22Rv1 (cell line): ENCODE measurements around the gene HLA-DOA.

Experiments
- ZFX ChIP-seq: fragments of 450-650 bp; IDR thresholded peaks from 2 replicates; pipeline ENCODE4 v1.6.1; 2017; ENCODE audit warnings: antibody characterized with exemption, borderline replicate concordance
- TF ChIP-seq, protein P1 (sequence below): fragments of 450-650 bp; IDR thresholded peaks from 2 replicates; pipeline ENCODE4 v1.5.1; 2017; ENCODE audit warnings: mild to moderate bottlenecking

DNA sequence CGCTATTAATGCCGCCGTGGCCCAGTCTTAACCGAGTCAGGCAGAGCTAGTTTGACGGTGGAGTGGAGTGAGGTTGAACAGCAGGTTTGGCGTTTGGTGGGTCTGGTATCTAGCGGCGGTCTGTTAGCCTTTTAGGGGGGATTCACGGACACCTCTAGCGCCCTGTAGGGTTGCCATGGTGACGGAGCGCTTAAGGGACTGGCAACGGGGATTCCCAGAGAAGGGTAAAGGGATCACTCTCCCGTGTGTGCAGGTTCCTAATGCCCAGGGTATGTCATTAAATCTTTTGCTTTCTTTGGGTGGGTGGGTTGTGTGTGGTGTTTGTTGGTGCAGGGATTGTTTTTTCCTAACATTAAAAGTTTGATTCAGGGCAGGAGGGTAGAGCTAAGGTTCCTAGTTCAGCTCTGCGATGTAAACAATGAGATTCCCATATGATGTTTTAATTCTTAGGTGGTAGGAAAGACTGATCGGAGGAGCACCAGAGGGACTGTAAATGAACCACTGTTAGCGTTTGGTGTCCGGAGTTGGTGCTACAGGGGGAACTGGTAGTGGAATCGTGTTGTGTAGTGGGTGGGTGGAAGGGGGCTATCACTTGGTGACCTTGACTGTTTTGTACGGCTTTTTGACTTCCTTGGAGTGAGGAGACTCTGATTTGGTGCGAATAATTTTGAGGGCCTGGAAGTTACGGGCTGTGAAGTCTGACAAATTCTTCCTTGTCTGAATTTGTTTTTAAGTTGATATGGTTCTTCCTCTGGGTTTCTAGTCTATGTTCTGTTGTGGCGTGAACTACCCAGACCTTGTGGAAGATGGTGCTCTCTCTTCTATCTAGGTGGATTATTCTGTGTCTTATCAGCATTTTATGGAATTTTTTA lies 36.0 kb downstream of the HLA-DOA start:
- TF ChIP-seq, protein P1, sequence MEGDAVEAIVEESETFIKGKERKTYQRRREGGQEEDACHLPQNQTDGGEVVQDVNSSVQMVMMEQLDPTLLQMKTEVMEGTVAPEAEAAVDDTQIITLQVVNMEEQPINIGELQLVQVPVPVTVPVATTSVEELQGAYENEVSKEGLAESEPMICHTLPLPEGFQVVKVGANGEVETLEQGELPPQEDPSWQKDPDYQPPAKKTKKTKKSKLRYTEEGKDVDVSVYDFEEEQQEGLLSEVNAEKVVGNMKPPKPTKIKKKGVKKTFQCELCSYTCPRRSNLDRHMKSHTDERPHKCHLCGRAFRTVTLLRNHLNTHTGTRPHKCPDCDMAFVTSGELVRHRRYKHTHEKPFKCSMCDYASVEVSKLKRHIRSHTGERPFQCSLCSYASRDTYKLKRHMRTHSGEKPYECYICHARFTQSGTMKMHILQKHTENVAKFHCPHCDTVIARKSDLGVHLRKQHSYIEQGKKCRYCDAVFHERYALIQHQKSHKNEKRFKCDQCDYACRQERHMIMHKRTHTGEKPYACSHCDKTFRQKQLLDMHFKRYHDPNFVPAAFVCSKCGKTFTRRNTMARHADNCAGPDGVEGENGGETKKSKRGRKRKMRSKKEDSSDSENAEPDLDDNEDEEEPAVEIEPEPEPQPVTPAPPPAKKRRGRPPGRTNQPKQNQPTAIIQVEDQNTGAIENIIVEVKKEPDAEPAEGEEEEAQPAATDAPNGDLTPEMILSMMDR, result no peak
- no peak for TF ChIP-seq ZFX
